ENCODE results near the gene NDUFA7. TPM values are rescaled to one million over a fixed set of nuclear protein-coding genes. Genes with fewer than 3 reads are reported as not detected.
"Not testable (repeated sequence)": the region's sequence is repeated elsewhere in the genome, so short reads cannot be mapped to it uniquely, and the experiment has no call there.

The NDUFA7 gene
- total and polyA plus RNA-seq, 2 experiments from 2014 or later: 17.6 to 108 TPM

DNA sequence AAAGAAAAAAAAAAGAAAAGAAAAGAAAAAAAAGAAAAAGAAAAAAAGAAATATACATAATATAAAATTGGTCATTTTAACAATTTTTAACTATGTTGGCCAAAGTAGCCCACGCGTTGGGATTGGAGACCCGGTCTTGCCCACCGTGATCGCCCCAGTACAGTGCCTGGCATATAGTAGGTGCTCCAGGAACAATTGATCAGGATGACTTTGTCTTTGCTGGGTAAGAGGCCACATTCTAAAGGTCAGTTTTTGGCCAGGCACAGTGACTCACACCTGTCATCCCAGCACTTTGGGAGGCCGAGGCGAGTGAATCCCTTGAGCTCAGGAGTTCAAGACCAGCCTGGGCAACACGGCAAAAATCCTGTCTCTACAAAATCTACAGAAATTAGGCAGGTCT is 39.0 kb upstream of the NDUFA7 start:
- in situ Hi-C loops (cut with MboI): no loop called here
- H3K27me3 ChIP-seq (replicated peaks; ENCODE audit: insufficient read depth): no peaks in the 10 kb centered on the region

DNA sequence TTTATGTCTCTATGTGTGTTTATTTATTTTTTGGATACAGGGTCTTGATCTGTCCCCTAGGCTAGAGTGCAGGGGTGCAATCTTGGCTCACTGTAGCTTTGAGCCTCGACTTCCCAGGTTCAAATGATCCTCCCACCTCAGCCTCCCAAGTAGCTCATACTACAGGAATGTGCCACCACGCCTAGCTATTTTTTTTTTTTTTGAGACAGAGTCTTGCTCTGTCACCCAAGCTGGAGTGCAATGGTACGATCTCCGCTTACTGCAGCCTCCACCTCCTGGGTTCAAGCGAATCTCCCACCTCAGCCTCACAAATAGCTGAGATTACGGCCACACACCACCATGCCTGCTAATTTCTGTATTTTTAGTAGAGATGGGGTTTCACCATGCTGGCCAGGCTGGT is 37.8 kb upstream of the NDUFA7 start:
- Histone ChIP-seq H4K20me1 (ENCODE audit: insufficient read depth) (no peaks in the 10 kb centered on the region), H2AFZ (no peak overlapping the region), H3K4me3 (no peak overlapping the region), H3K4me2 (ENCODE audit: unreplicated experiment) (no peak overlapping the region), H3K9ac (no peak overlapping the region), H3K36me3 (ENCODE audit: low read depth) (no peaks in the 10 kb centered on the region), H3K9me2 (ENCODE audit: insufficient read depth) (no peaks in the 10 kb centered on the region), H3K4me1 (ENCODE audit: insufficient read depth) (peaks cover 34% of the 10 kb centered on the region), H3K27me3 (replicated peaks; ENCODE audit: insufficient read depth) (no peaks in the 10 kb centered on the region), H3K79me2 (ENCODE audit: insufficient read depth) (no peaks in the 10 kb centered on the region), H3K9me3 (ENCODE audit: low read depth) (no peaks in the 10 kb centered on the region), H3K27ac (no peak overlapping the region), H3F3A (ENCODE audit: insufficient read depth) (peaks cover 31% of the 10 kb centered on the region)
- TF ChIP-seq EZH2phosphoT487 (IDR thresholded peaks at IDR 0.05; ENCODE audit: insufficient read depth, low read depth) (no peak), EZH2 (IDR thresholded peaks at IDR 0.05; ENCODE audit: insufficient read depth, poor library complexity, severe bottlenecking) (no peak)
- WGBS, 2 experiments (ENCODE audit: low coverage in 1 of 2, low lambda C conversion rate in 2 of 2, missing lambda C conversion rate in 2 of 2): 90 to 91% methylated on average over 6 of the region's 6 CpGs
- DNase-seq: no peak
- in situ Hi-C loops (cut with MboI): no loop called here

More for the DNA sequence above, 39.0 kb upstream of the NDUFA7 start:
- no peak overlapping the region for H3K4me2 ChIP-seq (ENCODE audit: unreplicated experiment)
- 83 to 92% methylated on average over 8 of the region's 8 CpGs for WGBS, 2 experiments (ENCODE audit: low coverage in 1 of 2, low lambda C conversion rate in 2 of 2, missing lambda C conversion rate in 2 of 2)
- no peak overlapping the region for H3K27ac ChIP-seq
- no peak overlapping the region for H3K4me3 ChIP-seq
- H2AFZ ChIP-seq: no peak overlapping the region
- H3K9ac ChIP-seq: no peak overlapping the region
- no peaks in the 10 kb centered on the region for H3K79me2 ChIP-seq (ENCODE audit: insufficient read depth)
- no peaks in the 10 kb centered on the region for H3K9me2 ChIP-seq (ENCODE audit: insufficient read depth)
- H3K4me1 ChIP-seq (ENCODE audit: insufficient read depth): peaks cover 25% of the 10 kb centered on the region
- no peaks in the 10 kb centered on the region for H3K9me3 ChIP-seq (ENCODE audit: low read depth)
- peaks cover 28% of the 10 kb centered on the region for H3F3A ChIP-seq (ENCODE audit: insufficient read depth)
- DNase-seq: no peak
- no peaks in the 10 kb centered on the region for H4K20me1 ChIP-seq (ENCODE audit: insufficient read depth)
- H3K36me3 ChIP-seq (ENCODE audit: low read depth): no peaks in the 10 kb centered on the region
- no peak for TF ChIP-seq EZH2 (IDR thresholded peaks at IDR 0.05; ENCODE audit: insufficient read depth, poor library complexity, severe bottlenecking)
- TF ChIP-seq EZH2phosphoT487 (IDR thresholded peaks at IDR 0.05; ENCODE audit: insufficient read depth, low read depth): no peak

DNA sequence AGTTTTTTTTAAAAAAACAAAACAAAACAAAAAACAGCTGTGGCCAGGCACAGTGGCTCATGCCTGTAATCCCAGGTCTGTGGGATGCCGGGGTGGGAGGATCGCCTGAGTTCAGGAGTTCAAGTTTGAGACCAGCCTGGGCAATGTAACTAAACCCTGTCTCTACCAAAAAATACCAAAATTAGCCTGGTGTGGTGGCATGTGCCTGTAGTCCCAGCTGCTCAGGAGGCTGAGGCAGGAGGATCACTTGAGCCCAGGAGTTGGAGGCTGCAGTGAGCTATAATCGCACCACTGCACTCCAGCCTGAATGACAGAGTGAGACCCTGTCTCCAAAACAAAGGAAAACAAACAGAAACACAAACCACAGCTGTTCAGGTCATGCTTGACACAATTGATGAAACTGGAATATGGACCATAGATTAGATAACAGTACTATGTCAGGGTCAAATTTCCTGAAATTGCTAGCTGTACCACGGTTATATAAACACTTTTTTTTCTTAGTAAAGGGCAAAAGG is 35.9 kb upstream of the NDUFA7 start:
- H3K36me3 ChIP-seq (ENCODE audit: low read depth): no peaks in the 10 kb centered on the region
- no peak for TF ChIP-seq EZH2 (IDR thresholded peaks at IDR 0.05; ENCODE audit: insufficient read depth, poor library complexity, severe bottlenecking)
- TF ChIP-seq EZH2phosphoT487 (IDR thresholded peaks at IDR 0.05; ENCODE audit: insufficient read depth, low read depth): no peak
- no peak overlapping the region for H2AFZ ChIP-seq
- H3K4me3 ChIP-seq: no peak overlapping the region
- peaks cover 26% of the 10 kb centered on the region for H3K4me1 ChIP-seq (ENCODE audit: insufficient read depth)
- no peaks in the 10 kb centered on the region for H3K79me2 ChIP-seq (ENCODE audit: insufficient read depth)
- H3K27me3 ChIP-seq (replicated peaks; ENCODE audit: insufficient read depth): no peaks in the 10 kb centered on the region
- WGBS, 2 experiments (ENCODE audit: low coverage in 1 of 2, low lambda C conversion rate in 2 of 2, missing lambda C conversion rate in 2 of 2): 89 to 95% methylated on average over 4 of the region's 4 CpGs
- DNase-seq: no peak
- no peak overlapping the region for H3K4me2 ChIP-seq (ENCODE audit: unreplicated experiment)
- in situ Hi-C loops (cut with MboI): no loop called here
- H3F3A ChIP-seq (ENCODE audit: insufficient read depth): peaks cover 21% of the 10 kb centered on the region
- H3K9me3 ChIP-seq (ENCODE audit: low read depth): no peaks in the 10 kb centered on the region
- no peak overlapping the region for H3K27ac ChIP-seq
- no peaks in the 10 kb centered on the region for H3K9me2 ChIP-seq (ENCODE audit: insufficient read depth)
- H4K20me1 ChIP-seq (ENCODE audit: insufficient read depth): no peaks in the 10 kb centered on the region
- H3K9ac ChIP-seq: no peak overlapping the region

- Histone ChIP-seq H3K4me2 (ENCODE audit: unreplicated experiment) (peak overlapping the region; percentile 63), H3K9ac (peak overlapping the region; percentile 38; the same call in 1 of the 2 replicates)
- peak; percentile 96 for DNase-seq
Measured at GRCh38 chr19:8355631-8356402, 34.6 kb upstream of the NDUFA7 start.

DNA sequence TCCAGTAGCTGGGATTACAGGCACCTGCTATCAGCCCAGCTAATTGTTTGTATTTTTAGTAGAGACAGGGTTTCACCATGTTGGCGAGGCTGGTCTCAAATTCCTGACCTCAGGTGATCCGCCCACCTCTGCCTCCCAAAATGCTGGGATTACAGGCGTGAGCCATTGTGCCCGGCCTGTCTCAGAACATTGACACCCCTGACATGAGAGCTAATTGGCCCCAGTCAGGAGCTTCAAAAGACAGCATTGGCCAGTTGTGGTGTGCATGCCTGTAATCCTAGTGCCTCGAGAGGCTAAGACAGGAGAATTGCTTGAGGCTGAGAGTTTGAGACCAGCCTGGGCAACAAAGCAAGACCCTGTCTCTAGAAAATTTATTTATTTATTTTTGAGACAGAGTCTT is 31.7 kb upstream of the NDUFA7 start:
- H3F3A ChIP-seq (ENCODE audit: insufficient read depth): peaks cover 21% of the 10 kb centered on the region
- 65 to 69% methylated on average over 5 of the region's 5 CpGs for WGBS, 2 experiments (ENCODE audit: low coverage in 1 of 2, low lambda C conversion rate in 2 of 2, missing lambda C conversion rate in 2 of 2)
- H3K9me3 ChIP-seq (ENCODE audit: low read depth); H3K9me2 ChIP-seq (ENCODE audit: insufficient read depth); H3K27me3 ChIP-seq (replicated peaks; ENCODE audit: insufficient read depth); H3K36me3 ChIP-seq (ENCODE audit: low read depth); H3K27ac ChIP-seq; H4K20me1 ChIP-seq (ENCODE audit: insufficient read depth); H3K79me2 ChIP-seq (ENCODE audit: insufficient read depth); H3K9ac ChIP-seq; in situ Hi-C loops (cut with MboI); DNase-seq: not testable (repeated sequence)
- H3K4me2 ChIP-seq (ENCODE audit: unreplicated experiment): peak overlapping the region; percentile 65
- H3K4me3 ChIP-seq: peak overlapping the region; percentile 56; the same call in 1 of the 2 replicates
- peak overlapping the region; percentile 50; the same call in 1 of the 2 replicates for H2AFZ ChIP-seq
- H3K4me1 ChIP-seq (ENCODE audit: insufficient read depth): peaks cover 23% of the 10 kb centered on the region

More at GRCh38 chr19:8355631-8356402, 34.6 kb upstream of the NDUFA7 start:
- TF ChIP-seq EZH2 (IDR thresholded peaks at IDR 0.05; ENCODE audit: insufficient read depth, poor library complexity, severe bottlenecking): no peak
- TF ChIP-seq EZH2phosphoT487 (IDR thresholded peaks at IDR 0.05; ENCODE audit: insufficient read depth, low read depth): peak; percentile 95
- Histone ChIP-seq H3K36me3 (ENCODE audit: low read depth) (no peaks in the 10 kb centered on the region), H3K4me3 (no peak overlapping the region), H3K9me2 (ENCODE audit: insufficient read depth) (no peaks in the 10 kb centered on the region), H3K79me2 (ENCODE audit: insufficient read depth) (no peaks in the 10 kb centered on the region), H4K20me1 (ENCODE audit: insufficient read depth) (no peaks in the 10 kb centered on the region), H3K4me1 (ENCODE audit: insufficient read depth) (peaks cover 23% of the 10 kb centered on the region), H3K27ac (peak overlapping the region; percentile 72), H3K9me3 (ENCODE audit: low read depth) (no peaks in the 10 kb centered on the region), H3K27me3 (replicated peaks; ENCODE audit: insufficient read depth) (no peaks in the 10 kb centered on the region), H2AFZ (no peak overlapping the region), H3F3A (ENCODE audit: insufficient read depth) (peaks cover 21% of the 10 kb centered on the region)
- in situ Hi-C loops (cut with MboI): no loop called here
- WGBS, 2 experiments (ENCODE audit: low coverage in 1 of 2, low lambda C conversion rate in 2 of 2, missing lambda C conversion rate in 2 of 2): 49 to 50% methylated on average over 6 of the region's 6 CpGs
